Stimulated activated CD8-positive, alpha-beta memory T cell treated with anti-CD3 and anti-CD28 coated beads, Interleukin-12 subunit alpha, Interleukin-12 subunit beta, amount 100 ng/mL, for 24 hours (primary cell): ENCODE measurements around the gene PIEZO2.
"Not testable (repeated sequence)": the region's sequence is repeated elsewhere in the genome, so short reads cannot be mapped to it uniquely, and the experiment has no call there.

Experiments
- DNase-seq: peaks from one replicate; pipeline ENCODE4 v3.0.0-alpha.2; 2020; ENCODE audit errors: extremely low read depth

PIEZO2 gene

DNA sequence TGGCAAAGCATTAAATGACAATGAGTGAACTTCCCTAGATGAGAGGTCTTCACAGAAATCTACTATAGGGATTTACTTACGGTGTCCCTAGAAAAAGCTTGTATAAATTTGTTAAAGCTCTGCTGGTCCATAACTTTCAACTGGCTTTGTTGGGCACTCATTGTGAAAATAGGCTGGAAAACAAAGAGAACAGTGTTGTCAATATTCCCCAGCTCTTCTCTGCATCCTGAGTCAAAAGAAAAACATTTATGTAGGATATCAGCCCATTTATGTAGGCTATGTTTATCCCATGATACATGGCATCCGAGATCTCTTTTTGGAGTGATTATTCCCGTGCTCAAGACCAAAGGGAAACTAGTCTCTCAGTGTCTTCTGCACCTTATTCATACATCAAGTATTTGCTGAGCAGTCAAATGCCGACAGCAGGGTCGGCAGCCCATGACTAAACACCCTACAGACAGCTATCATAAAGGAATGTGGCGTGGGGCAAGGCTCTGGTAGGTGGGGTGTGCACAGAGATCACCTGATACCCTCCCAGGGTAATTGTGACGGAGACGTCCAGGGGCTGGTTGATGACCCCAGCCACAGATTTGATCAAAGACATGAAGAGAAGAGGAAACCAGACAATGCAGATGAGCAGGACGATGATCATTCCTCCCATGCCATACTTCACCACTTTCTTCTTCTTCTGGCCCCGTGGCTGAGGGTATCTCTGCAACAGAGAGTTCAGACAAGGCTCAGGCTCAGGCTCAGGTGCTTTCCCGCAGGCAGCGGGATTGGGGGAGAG lies 467.6 kb downstream of the PIEZO2 start:
- no peak for DNase-seq

DNA sequence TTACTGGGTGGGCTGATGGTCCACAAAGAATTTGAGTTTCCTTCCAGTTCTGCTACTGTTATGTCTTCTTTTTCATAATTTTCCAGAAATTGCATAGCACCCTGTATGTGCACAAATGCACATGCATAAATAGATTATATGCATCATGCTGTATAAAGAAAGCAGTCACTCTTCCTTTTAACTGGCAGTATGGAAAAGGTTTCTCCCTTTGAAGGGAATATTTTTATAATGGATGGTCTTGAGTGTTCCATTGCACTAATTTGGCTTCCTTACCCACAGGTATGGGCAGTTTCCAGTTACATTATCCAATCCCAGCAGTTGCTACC lies 469.1 kb downstream of the PIEZO2 start:
- DNase-seq, result no peak

DNA sequence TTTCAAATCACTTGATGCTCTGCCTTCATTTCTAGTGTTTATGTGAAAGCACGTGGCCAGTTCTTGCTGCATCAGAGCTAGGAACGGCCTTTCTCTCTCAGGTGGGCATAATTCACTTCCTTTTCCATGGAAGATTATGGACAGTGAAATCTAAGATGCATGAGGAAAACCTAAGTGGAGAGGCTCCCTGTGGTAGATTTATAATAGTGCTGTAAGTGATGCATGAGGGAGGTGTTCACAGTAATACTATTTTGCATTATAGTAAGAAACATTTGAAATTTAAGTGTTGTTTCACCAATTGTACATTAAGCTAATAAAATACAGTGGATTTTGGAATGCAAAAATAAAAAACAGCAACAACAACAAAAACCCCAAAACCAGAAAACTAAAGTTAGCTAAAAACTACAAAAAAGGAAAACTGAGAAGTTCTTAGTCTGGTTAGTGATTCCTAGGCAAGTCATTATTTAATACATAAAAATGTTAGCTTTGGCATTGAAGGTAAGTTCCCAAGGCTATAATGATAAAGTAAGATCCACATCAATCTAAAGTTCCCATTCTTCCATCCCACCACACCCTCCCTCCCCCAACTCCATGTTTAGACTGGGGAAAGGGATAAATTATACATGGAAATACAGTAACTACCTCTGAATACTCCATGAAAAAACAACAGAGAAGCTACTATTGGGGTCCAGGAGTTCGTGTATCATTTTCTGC lies 469.7 kb downstream of the PIEZO2 start:
- no peak for DNase-seq

DNA sequence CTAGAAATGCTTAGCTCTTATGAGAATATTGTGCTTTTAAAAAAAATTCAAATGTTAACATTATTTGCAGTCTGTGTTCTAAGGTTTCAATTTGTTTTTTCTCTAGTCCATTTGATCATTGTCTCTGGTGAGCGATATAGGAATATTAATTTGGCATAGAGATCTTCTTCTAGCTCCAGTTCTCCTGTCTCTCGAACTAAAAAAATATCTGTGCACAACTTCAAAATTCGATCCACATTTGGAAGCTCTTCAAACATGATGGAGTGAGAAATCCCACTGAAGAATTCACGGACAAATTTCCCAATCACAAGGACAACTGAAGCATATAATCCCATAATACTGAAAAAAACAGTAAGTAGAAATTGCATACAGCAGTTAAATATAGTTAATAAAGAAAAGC lies 477.9 kb downstream of the PIEZO2 start:
- no peak for DNase-seq

GRCh38 chr18:10670856-10671255 lies 478.5 kb downstream of the PIEZO2 start:
- no peak for DNase-seq

- DNase-seq, result no peak
These were observed 479.8 kb downstream of the PIEZO2 start for GRCh38 chr18:10669441-10670100.

DNA sequence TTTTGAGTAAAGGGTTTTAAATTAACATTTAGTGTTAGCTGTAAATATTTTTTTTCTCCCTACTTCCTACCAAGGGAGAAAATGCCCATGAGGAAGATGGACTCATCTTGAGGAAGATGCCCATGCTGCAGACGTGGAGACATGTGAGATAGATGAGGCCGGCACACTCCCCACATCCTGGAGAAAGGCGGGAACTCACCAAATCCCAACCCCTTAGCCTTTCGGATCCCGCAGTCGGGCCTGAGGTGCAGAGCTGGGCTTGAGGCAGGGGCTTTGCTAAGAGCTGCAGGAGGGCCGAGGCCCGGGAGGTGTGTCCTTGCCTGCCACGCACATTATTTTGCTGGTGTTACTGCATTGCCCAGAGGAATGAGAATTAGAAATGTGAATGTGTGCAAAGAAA lies 485.6 kb downstream of the PIEZO2 start:
- no peak for DNase-seq

DNA sequence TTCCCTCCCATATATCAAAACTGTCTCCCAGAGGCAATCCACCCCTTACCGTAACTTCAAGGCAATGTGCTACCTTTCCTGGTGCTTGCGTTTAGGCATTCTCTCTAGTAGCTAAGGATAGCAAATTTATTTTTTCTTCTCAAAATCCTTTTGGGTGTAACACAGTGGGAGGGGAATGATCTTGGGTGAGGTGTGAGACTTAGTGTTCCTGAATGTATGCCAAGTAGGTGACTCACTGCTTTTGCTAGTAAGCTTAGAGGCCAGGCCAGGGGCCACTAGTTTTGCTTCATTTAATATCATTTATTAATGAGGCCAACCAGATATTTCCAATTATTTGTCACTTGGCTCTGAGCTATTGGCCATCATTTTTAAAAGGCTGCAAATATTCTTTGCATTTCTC lies 488.1 kb downstream of the PIEZO2 start:
- DNase-seq, result no peak

GRCh38 chr18:10660179-10660884 lies 489.0 kb downstream of the PIEZO2 start:
- no peak for DNase-seq

GRCh38 chr18:10659594-10659993 lies 489.8 kb downstream of the PIEZO2 start:
- no peak for DNase-seq

DNA sequence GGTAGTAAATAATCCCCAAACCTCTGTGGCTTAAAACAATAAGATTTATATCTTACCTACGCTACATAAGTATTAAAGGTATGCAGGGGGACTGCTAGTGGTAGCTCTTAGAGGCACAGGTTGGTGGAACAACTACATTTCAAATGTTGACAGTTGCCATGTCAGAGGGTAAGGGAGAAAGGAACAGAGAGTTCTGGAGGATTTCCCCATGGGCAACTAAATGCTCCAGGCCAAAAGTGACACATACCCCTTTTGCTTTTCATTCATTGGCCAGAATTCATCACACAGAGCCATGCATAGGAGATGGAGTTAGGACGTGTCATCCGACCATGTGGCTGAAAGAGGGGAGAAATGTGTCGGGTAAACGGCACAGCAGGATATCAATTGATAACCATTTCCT lies 490.4 kb downstream of the PIEZO2 start:
- DNase-seq, result no peak

- not testable (repeated sequence) for DNase-seq
These were observed 505.4 kb downstream of the PIEZO2 start for GRCh38 chr18:10644003-10644402.

DNA sequence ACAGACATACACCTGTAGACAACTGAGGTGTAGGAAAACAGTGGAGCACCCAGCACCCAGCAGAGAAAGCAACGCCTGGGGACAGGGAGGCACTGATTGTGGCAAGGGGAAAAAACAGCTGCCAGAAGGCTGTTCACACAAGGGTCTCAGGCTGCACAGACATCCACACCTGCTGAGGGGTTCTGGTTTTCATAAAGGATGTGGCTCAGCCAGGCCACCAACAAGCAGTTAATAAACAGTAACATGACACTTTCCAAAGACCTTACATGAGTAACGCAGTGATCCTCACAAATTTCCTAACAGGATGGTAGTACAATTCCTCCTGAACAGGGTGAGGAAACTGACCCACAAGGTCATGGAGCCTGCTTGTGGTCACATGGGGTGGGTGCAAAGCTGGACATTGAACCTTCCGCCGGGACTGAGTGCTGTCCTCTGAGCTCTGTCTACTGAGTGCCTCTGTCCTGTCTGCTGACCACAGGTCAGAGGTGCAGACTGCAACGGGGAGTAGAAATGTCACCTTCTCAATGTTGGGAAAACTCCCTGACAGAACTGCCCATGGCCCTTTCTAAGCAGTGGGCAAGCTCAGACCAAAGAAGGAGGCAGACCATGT lies 506.3 kb downstream of the PIEZO2 start:
- not testable (repeated sequence) for DNase-seq

DNA sequence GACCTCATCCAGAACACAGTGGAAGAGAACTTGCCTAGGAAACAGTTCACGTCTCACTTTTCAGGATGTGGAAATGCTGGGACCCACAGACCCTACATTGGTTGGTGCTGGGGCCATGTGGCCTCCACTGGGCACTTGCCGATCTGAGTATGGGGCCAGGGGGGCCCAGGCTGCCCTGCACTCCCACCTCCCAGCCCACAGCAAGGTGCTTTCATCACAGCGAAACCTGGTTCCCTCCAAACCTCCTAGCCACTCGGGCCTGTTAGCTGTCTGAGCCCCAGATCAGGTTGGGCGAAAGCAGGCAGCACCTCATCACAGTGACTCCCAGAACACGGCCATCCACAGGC lies 510.9 kb downstream of the PIEZO2 start:
- not testable (repeated sequence) for DNase-seq

- DNase-seq, result not testable (repeated sequence)
These were observed 511.4 kb downstream of the PIEZO2 start for GRCh38 chr18:10637858-10638538.

GRCh38 chr18:10629076-10629475 lies 520.3 kb downstream of the PIEZO2 start:
- not testable (repeated sequence) for DNase-seq

DNA sequence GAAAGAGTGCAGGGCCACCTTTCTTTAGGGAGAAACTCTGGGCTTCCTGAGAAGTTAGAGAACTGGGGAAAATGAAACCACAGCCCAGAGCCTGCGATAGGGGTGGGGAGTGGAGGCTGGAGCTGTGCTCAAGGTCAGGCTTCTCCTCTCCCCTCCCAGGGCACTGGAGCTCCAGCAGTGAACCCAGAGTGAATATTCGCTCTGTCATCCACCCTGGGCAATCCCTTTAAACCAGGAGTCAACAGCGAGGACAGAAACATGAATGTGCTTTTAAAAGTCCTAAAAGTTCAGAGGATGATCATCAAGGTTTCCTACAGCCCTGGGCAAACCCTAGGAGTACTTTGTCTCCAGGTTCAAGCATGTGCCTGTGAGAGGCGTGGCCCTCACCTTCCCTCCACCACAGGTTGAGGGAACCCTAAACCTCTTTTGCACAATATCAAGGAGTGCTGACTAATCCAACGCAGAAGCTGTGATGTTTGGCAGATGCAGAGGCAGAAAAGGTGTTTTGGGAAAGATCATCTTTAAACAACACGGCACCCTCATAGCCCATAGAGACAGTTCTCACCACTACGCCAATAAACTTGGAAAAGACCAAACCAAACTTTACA lies 522.7 kb downstream of the PIEZO2 start:
- DNase-seq, result not testable (repeated sequence)

DNA sequence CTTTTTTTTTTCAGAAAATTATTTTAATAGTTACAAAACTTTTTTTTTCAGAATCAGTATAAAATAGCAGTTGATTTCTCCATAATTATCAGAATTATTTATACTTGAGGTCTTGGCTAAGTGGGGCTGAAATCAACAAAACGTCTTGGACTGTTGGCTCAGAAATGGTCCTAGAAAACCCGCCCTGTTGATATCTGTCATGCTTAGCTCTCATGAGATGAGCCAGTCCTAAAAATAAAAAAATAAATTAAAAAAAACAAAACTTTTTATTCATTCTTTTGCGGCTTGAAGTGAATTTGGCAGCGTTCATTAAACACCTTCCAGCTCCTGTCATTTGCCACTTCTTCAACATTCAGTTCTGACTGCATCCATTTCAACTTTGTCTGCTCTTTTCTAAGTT lies 525.8 kb downstream of the PIEZO2 start:
- DNase-seq, result not testable (repeated sequence)

- DNase-seq, result not testable (repeated sequence)
These were observed 526.4 kb downstream of the PIEZO2 start for GRCh38 chr18:10622982-10623381.

- not testable (repeated sequence) for DNase-seq
These were observed 528.6 kb downstream of the PIEZO2 start for GRCh38 chr18:10620670-10621329.
